Endothelial cell of umbilical vein (primary cell): ENCODE results near the gene DNAJC9. TPM values are rescaled to one million over a fixed set of nuclear protein-coding genes. Genes with fewer than 3 reads are reported as not detected.

Source experiments
- BruUV-seq: library from RNA; stranded (reverse); fragments of 400-500 nt; replicated peaks from 2 replicates; lab custom pipeline; 2021; lab: Mats Ljungman, UMichigan
- CTCF ChIA-PET: fragments of 300-600, 350-600 bp; sonication (Branson Sonifier 250); formaldehyde crosslinking; loops from one replicate; lab custom pipeline; 2021; ENCODE audit warnings: antibody characterized with exemption, inconsistent platforms; lab: Charles Lee
- POLR2A ChIA-PET: fragments of 300-600, 350-600 bp; sonication (Branson Sonifier 250); formaldehyde crosslinking; loops from one replicate; lab custom pipeline; 2021; ENCODE audit warnings: antibody characterized with exemption, inconsistent platforms; lab: Charles Lee
- DNase-seq: peaks from one replicate; pipeline ENCODE4 v3.0.0-alpha.2; 2011; ENCODE audit warnings: low read depth, low spot score
- FAIRE-seq: peaks from 2 replicates; lab custom pipeline; 2011; peaks lifted over from hg19 to GRCh38; lab: Jason Lieb, UNC
- H2AFZ ChIP-seq: 2 replicates; pipeline ENCODE4 v1.6.0; 2012; ENCODE audit warnings: low read depth, low read length, control low read depth, inconsistent platforms
- H3K27ac ChIP-seq: 2 replicates; pipeline ENCODE4 v1.5.1; 2011; ENCODE audit warnings: low read depth, mild to moderate bottlenecking, control low read depth, low read length, moderate library complexity; ENCODE audit not compliant: insufficient read depth
- H3K27me3 ChIP-seq, 2 experiments: 2 replicates each; pipeline versions ENCODE4 v1.6.0 to v1.6.1; 2011; ENCODE audit warnings: low read length in 2 of 2, mixed read lengths in 1 of 2; ENCODE audit not compliant: control insufficient read depth in 2 of 2, insufficient read depth in 2 of 2
- H3K36me3 ChIP-seq, 2 experiments: 2 replicates in 1 of 2; 3 replicates in 1 of 2; pipeline ENCODE4 v1.5.1; 2011; ENCODE audit warnings: low read length in 2 of 2, mild to moderate bottlenecking in 1 of 2, moderate library complexity in 1 of 2; ENCODE audit not compliant: control insufficient read depth in 2 of 2, insufficient read depth in 2 of 2; ENCODE audit errors: extremely low read depth in 1 of 2
- H3K4me1 ChIP-seq: 3 replicates; pipeline ENCODE4 v1.5.1; 2011; ENCODE audit warnings: mild to moderate bottlenecking, low read length; ENCODE audit not compliant: control insufficient read depth, insufficient read depth; ENCODE audit errors: extremely low read depth
- H3K4me2 ChIP-seq: 2 replicates; pipeline ENCODE4 v1.6.1; 2011; ENCODE audit warnings: low read length, control low read depth, mixed read lengths; ENCODE audit not compliant: insufficient read depth
- H3K4me3 ChIP-seq, 3 experiments: fragments of 200-600 bp in 1 of 3; sonication (generic), shearing (Covaris generic) in 1 of 3; replicated peaks in 1 of 3; 2 replicates each; pipeline ENCODE4 v1.5.1; 2011 to 2016; ENCODE audit warnings: control low read depth in 3 of 3, low read length in 3 of 3, mild to moderate bottlenecking in 2 of 3, inconsistent platforms in 1 of 3, low read depth in 1 of 3, moderate library complexity in 1 of 3; ENCODE audit not compliant: insufficient read depth in 1 of 3
- H3K79me2 ChIP-seq: 2 replicates; pipeline ENCODE4 v1.6.0; 2012; ENCODE audit warnings: low read length, inconsistent platforms; ENCODE audit not compliant: control insufficient read depth, insufficient read depth
- H3K9ac ChIP-seq: replicated peaks from 2 replicates; pipeline ENCODE3; 2011; ENCODE audit warnings: low read length, control low read depth; ENCODE audit not compliant: insufficient read depth; ENCODE audit errors: extremely low read depth
- H3K9me1 ChIP-seq: replicated peaks from 3 replicates; pipeline ENCODE4 v1.6.0; 2011; ENCODE audit warnings: mild to moderate bottlenecking, low read length; ENCODE audit not compliant: control insufficient read depth, insufficient read depth; ENCODE audit errors: extremely low read depth
- H3K9me3 ChIP-seq: replicated peaks from 2 replicates; pipeline ENCODE4 v1.5.1; 2012; ENCODE audit warnings: low read length, inconsistent platforms; ENCODE audit not compliant: control insufficient read depth, insufficient read depth
- H4K20me1 ChIP-seq: replicated peaks from 2 replicates; pipeline ENCODE3; 2011; ENCODE audit warnings: mild to moderate bottlenecking, low read length; ENCODE audit not compliant: control insufficient read depth, insufficient read depth; ENCODE audit errors: extremely low read depth
- CTCF ChIP-seq, 2 donors: IDR thresholded peaks; 1 replicate in 1 of 2; 2 replicates in 1 of 2; pipeline ENCODE4 v1.5.1; 2011; ENCODE audit warnings: low read length in 2 of 2, mild to moderate bottlenecking in 2 of 2, moderate library complexity in 2 of 2, control low read depth in 1 of 2, inconsistent platforms in 1 of 2, low read depth in 1 of 2; ENCODE audit not compliant: insufficient read depth in 1 of 2; ENCODE audit errors: extremely low read depth in 1 of 2
- EZH2 ChIP-seq: IDR thresholded peaks from 2 replicates; pipeline ENCODE4 v1.6.1; 2012; ENCODE audit warnings: borderline replicate concordance, low read depth, mild to moderate bottlenecking, moderate library complexity, low read length, inconsistent platforms; ENCODE audit not compliant: severe bottlenecking
- FOS ChIP-seq: IDR thresholded peaks from 2 replicates; pipeline ENCODE4 v1.6.1; 2011; ENCODE audit warnings: mild to moderate bottlenecking, low read length, moderate library complexity, borderline replicate concordance; ENCODE audit not compliant: insufficient read depth
- GATA2 ChIP-seq: IDR thresholded peaks from 2 replicates; pipeline ENCODE4 v1.7.0; 2011; ENCODE audit warnings: low read depth, mild to moderate bottlenecking, moderate library complexity, mixed read lengths, low read length; ENCODE audit not compliant: insufficient read length, insufficient read depth
- JUN ChIP-seq: IDR thresholded peaks from 2 replicates; pipeline ENCODE4 v1.6.1; 2011; ENCODE audit warnings: borderline replicate concordance, low read depth; ENCODE audit not compliant: insufficient read length, insufficient read depth
- MYC ChIP-seq: IDR thresholded peaks from one replicate; pipeline ENCODE4 v1.6.1; 2011; ENCODE audit warnings: mild to moderate bottlenecking, low read depth, low read length
- POLR2A ChIP-seq: IDR thresholded peaks from 2 replicates; pipeline ENCODE4 v1.6.1; 2012; ENCODE audit warnings: low read depth, mild to moderate bottlenecking, control low read depth, low read length
- POLR2AphosphoS5 ChIP-seq: IDR thresholded peaks from 2 replicates; pipeline ENCODE4 v1.6.1; 2012; ENCODE audit warnings: low read depth, mild to moderate bottlenecking, control low read depth, low read length, moderate library complexity; ENCODE audit not compliant: insufficient read depth
- dilution Hi-C: fragments of 300-500 bp; cut with MboI; formaldehyde crosslinking; loops from one replicate; pipeline ENCODE4 v1.15.0; 2019; ENCODE audit warnings: low sequenced_read_pairs; ENCODE audit not compliant: extremely low pct_ligation_motif_present
- intact Hi-C: fragments of 100-400 bp; cut with micrococcal nuclease; formaldehyde crosslinking; loops from one replicate; pipeline ENCODE4 v1.10.0; 2022
- polyA plus RNA-seq, 4 experiments: library from polyadenylated mRNA; depleted of rRNA in 3 of 4; stranded (reverse) in 3 of 4; unstranded in 1 of 4; fragments of >200 nt; gene quantifications; 2 replicates each; pipeline versions ENCODE4 v1.2.1 to v1.2.3, GENCODE V29; 2011 to 2012; ENCODE audit warnings: missing spikeins in 1 of 4
- total RNA-seq: library from RNA; stranded (reverse); gene quantifications from 2 replicates; pipeline ENCODE4 v1.2.3, GENCODE V29; 2021
- TF ChIP-seq, protein P1 (sequence below): IDR thresholded peaks from 2 replicates; pipeline ENCODE4 v1.6.1; 2011; ENCODE audit not compliant: insufficient read depth, insufficient read length

The DNAJC9 gene
- total and polyA plus RNA-seq, 2 donors (not counting 3 experiments of a cell fraction or from before 2014, with no cell fraction given), result 29.1 to 47.1 TPM

- no peak for FAIRE-seq
Observed at GRCh38 chr10:73215749-73216148, 31.3 kb downstream of the DNAJC9 start.

More at GRCh38 chr10:73215749-73216148, 31.3 kb downstream of the DNAJC9 start:
- Histone ChIP-seq H3K9ac (no peak overlapping the region), H4K20me1 (no peaks in the 10 kb centered on the region), H3K27ac (no peak overlapping the region), H3K9me3 (no peaks in the 10 kb centered on the region), H3K4me2 (no peak overlapping the region), H3K36me3 (peaks cover 2 to 3% of the 10 kb centered on the region in 2 experiments), H3K9me1 (no peaks in the 10 kb centered on the region), H3K4me3 (no peak overlapping the region), H3K27me3 (no peaks in the 10 kb centered on the region), H3K4me1 (no peaks in the 10 kb centered on the region), H2AFZ (no peak overlapping the region), H3K79me2 (no peaks in the 10 kb centered on the region)
- CTCF ChIA-PET, result no interaction called here
- dilution Hi-C loops, result no loop called here
- intact Hi-C loops, result no loop called here
- no peak for TF ChIP-seq FOS
- no peak for TF ChIP-seq JUN
- no peak for TF ChIP-seq MYC
- TF ChIP-seq CTCF (IDR thresholded peaks at IDR 0.05; ENCODE audit: extremely low read depth in 1 of 2, insufficient read depth in 1 of 2, low read depth in 1 of 2, low read length in 2 of 2), result no peak
- no peak for TF ChIP-seq POLR2A
- TF ChIP-seq POLR2AphosphoS5, result no peak
- no peak for TF ChIP-seq EZH2
- no peak for TF ChIP-seq GATA2
- TF ChIP-seq, protein P1, sequence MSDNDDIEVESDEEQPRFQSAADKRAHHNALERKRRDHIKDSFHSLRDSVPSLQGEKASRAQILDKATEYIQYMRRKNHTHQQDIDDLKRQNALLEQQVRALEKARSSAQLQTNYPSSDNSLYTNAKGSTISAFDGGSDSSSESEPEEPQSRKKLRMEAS, result no peak
- POLR2A ChIA-PET, result no interaction called here
- BruUV-seq, result no TSS peak
- DNase-seq, result no peak
